ENCODE measurements around the gene ABHD12B. TPM values are rescaled to one million over a fixed set of nuclear protein-coding genes. Genes with fewer than 3 reads are reported as not detected.

ABHD12B gene
- total and polyA plus RNA-seq, 2 experiments from 2014 or later = 9.0 to 52.8 TPM

DNA sequence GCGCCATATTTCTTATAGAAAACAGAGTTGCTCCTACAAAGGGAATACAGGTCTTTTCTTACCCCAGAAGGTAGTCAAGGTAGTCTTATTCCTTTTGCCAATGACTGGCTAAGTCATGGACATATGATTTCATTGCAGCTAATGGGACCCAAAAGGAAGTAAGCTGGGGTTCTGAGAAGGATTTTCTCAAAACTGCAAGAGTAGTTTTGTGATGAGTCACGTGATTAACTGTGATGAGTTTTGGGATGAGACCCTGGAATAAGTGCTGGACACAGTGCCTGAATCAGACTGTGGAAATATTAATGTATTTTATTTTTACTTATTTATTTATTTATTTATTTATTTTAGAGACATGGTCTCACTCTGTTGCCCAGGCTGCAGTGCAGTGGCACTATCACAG, 27.5 kb upstream of the ABHD12B start:
- no peaks in the 10 kb centered on the region for H3K9me3 Mint-ChIP-seq
- DNase-seq (ENCODE audit: low spot score) (no peak), ATAC-seq (no peak)
- Histone ChIP-seq H3K4me1 (ENCODE audit: insufficient read depth) (no peaks in the 10 kb centered on the region), H4K20me1 (replicated peaks; ENCODE audit: insufficient read depth) (no peaks in the 10 kb centered on the region), H3K4me3 (no peak overlapping the region), H3K9me2 (ENCODE audit: insufficient read depth) (peaks cover 9% of the 10 kb centered on the region), H2AFZ (no peak overlapping the region), H3K27ac (ENCODE audit: low read depth) (no peak overlapping the region), H3K79me2 (replicated peaks; ENCODE audit: insufficient read depth) (no peaks in the 10 kb centered on the region), H3K36me3 (ENCODE audit: insufficient read depth) (no peaks in the 10 kb centered on the region), H3K4me2 (no peak overlapping the region), H3K27me3 (ENCODE audit: insufficient read depth) (peaks cover 5% of the 10 kb centered on the region; the same call in 1 of the 2 replicates), H3F3A (replicated peaks; ENCODE audit: low read depth) (no peaks in the 10 kb centered on the region; the same call in 1 of the 2 replicates)
- no peaks in the 10 kb centered on the region for H3K4me1 Mint-ChIP-seq
- H3K36me3 Mint-ChIP-seq (ENCODE audit: low read depth) = no peaks in the 10 kb centered on the region
- H3K27ac Mint-ChIP-seq = no peak overlapping the region
- TF ChIP-seq ZNF114 (CRISPR knock-in tag; IDR thresholded peaks at IDR 0.05) (no peak), NANOG (IDR thresholded peaks at IDR 0.05; ENCODE audit: borderline replicate concordance) (no peak), ZNF331 (CRISPR knock-in tag; IDR thresholded peaks at IDR 0.05; ENCODE audit: low read depth) (no peak), EZH2 (IDR thresholded peaks at IDR 0.05; ENCODE audit: low read depth, unreplicated experiment) (no peak), EZH2phosphoT487 (IDR thresholded peaks at IDR 0.05; ENCODE audit: unreplicated experiment) (no peak), CREB1 (CRISPR knock-in tag; IDR thresholded peaks at IDR 0.05; ENCODE audit: low read depth) (no peak), STAT1 (IDR thresholded peaks at IDR 0.05; ENCODE audit: unreplicated experiment) (no peak), JUNB (IDR thresholded peaks at IDR 0.05; ENCODE audit: unreplicated experiment) (no peak), POLR2AphosphoS5 (IDR thresholded peaks at IDR 0.05; ENCODE audit: low read depth) (no peak)
- TF ChIP-seq, protein P1, sequence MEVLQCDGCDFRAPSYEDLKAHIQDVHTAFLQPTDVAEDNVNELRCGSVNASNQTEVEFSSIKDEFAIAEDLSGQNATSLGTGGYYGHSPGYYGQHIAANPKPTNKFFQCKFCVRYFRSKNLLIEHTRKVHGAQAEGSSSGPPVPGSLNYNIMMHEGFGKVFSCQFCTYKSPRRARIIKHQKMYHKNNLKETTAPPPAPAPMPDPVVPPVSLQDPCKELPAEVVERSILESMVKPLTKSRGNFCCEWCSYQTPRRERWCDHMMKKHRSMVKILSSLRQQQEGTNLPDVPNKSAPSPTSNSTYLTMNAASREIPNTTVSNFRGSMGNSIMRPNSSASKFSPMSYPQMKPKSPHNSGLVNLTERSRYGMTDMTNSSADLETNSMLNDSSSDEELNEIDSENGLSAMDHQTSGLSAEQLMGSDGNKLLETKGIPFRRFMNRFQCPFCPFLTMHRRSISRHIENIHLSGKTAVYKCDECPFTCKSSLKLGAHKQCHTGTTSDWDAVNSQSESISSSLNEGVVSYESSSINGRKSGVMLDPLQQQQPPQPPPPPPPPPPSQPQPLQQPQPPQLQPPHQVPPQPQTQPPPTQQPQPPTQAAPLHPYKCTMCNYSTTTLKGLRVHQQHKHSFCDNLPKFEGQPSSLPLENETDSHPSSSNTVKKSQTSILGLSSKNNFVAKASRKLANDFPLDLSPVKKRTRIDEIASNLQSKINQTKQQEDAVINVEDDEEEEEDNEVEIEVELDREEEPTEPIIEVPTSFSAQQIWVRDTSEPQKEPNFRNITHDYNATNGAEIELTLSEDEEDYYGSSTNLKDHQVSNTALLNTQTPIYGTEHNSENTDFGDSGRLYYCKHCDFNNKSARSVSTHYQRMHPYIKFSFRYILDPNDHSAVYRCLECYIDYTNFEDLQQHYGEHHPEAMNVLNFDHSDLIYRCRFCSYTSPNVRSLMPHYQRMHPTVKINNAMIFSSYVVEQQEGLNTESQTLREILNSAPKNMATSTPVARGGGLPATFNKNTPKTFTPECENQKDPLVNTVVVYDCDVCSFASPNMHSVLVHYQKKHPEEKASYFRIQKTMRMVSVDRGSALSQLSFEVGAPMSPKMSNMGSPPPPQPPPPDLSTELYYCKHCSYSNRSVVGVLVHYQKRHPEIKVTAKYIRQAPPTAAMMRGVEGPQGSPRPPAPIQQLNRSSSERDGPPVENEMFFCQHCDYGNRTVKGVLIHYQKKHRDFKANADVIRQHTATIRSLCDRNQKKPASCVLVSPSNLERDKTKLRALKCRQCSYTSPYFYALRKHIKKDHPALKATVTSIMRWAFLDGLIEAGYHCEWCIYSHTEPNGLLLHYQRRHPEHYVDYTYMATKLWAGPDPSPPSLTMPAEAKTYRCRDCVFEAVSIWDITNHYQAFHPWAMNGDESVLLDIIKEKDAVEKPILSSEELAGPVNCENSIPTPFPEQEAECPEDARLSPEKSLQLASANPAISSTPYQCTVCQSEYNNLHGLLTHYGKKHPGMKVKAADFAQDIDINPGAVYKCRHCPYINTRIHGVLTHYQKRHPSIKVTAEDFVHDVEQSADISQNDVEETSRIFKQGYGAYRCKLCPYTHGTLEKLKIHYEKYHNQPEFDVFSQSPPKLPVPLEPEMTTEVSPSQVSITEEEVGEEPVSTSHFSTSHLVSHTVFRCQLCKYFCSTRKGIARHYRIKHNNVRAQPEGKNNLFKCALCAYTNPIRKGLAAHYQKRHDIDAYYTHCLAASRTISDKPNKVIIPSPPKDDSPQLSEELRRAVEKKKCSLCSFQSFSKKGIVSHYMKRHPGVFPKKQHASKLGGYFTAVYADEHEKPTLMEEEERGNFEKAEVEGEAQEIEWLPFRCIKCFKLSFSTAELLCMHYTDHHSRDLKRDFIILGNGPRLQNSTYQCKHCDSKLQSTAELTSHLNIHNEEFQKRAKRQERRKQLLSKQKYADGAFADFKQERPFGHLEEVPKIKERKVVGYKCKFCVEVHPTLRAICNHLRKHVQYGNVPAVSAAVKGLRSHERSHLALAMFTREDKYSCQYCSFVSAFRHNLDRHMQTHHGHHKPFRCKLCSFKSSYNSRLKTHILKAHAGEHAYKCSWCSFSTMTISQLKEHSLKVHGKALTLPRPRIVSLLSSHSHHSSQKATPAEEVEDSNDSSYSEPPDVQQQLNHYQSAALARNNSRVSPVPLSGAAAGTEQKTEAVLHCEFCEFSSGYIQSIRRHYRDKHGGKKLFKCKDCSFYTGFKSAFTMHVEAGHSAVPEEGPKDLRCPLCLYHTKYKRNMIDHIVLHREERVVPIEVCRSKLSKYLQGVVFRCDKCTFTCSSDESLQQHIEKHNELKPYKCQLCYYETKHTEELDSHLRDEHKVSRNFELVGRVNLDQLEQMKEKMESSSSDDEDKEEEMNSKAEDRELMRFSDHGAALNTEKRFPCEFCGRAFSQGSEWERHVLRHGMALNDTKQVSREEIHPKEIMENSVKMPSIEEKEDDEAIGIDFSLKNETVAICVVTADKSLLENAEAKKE (CRISPR knock-in tag; IDR thresholded peaks at IDR 0.05) = no peak
- TF ChIP-seq, protein P2, sequence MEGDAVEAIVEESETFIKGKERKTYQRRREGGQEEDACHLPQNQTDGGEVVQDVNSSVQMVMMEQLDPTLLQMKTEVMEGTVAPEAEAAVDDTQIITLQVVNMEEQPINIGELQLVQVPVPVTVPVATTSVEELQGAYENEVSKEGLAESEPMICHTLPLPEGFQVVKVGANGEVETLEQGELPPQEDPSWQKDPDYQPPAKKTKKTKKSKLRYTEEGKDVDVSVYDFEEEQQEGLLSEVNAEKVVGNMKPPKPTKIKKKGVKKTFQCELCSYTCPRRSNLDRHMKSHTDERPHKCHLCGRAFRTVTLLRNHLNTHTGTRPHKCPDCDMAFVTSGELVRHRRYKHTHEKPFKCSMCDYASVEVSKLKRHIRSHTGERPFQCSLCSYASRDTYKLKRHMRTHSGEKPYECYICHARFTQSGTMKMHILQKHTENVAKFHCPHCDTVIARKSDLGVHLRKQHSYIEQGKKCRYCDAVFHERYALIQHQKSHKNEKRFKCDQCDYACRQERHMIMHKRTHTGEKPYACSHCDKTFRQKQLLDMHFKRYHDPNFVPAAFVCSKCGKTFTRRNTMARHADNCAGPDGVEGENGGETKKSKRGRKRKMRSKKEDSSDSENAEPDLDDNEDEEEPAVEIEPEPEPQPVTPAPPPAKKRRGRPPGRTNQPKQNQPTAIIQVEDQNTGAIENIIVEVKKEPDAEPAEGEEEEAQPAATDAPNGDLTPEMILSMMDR (conservative IDR thresholded peaks at IDR 0.05; ENCODE audit: low read depth in 2 of 2) = no peak
- TF ChIP-seq, protein P3, sequence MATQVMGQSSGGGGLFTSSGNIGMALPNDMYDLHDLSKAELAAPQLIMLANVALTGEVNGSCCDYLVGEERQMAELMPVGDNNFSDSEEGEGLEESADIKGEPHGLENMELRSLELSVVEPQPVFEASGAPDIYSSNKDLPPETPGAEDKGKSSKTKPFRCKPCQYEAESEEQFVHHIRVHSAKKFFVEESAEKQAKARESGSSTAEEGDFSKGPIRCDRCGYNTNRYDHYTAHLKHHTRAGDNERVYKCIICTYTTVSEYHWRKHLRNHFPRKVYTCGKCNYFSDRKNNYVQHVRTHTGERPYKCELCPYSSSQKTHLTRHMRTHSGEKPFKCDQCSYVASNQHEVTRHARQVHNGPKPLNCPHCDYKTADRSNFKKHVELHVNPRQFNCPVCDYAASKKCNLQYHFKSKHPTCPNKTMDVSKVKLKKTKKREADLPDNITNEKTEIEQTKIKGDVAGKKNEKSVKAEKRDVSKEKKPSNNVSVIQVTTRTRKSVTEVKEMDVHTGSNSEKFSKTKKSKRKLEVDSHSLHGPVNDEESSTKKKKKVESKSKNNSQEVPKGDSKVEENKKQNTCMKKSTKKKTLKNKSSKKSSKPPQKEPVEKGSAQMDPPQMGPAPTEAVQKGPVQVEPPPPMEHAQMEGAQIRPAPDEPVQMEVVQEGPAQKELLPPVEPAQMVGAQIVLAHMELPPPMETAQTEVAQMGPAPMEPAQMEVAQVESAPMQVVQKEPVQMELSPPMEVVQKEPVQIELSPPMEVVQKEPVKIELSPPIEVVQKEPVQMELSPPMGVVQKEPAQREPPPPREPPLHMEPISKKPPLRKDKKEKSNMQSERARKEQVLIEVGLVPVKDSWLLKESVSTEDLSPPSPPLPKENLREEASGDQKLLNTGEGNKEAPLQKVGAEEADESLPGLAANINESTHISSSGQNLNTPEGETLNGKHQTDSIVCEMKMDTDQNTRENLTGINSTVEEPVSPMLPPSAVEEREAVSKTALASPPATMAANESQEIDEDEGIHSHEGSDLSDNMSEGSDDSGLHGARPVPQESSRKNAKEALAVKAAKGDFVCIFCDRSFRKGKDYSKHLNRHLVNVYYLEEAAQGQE (IDR thresholded peaks at IDR 0.05; ENCODE audit: unreplicated experiment) = no peak
- TF ChIP-seq, protein P4, sequence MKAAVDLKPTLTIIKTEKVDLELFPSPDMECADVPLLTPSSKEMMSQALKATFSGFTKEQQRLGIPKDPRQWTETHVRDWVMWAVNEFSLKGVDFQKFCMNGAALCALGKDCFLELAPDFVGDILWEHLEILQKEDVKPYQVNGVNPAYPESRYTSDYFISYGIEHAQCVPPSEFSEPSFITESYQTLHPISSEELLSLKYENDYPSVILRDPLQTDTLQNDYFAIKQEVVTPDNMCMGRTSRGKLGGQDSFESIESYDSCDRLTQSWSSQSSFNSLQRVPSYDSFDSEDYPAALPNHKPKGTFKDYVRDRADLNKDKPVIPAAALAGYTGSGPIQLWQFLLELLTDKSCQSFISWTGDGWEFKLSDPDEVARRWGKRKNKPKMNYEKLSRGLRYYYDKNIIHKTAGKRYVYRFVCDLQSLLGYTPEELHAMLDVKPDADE (IDR thresholded peaks at IDR 0.05) = no peak
- no peak overlapping the region for H3K4me3 Mint-ChIP-seq
- no peaks in the 10 kb centered on the region for H3K27me3 Mint-ChIP-seq (ENCODE audit: insufficient read depth, low read depth, poor library complexity)

Data from GM23338 (cell line).